ENCODE results near the gene SEL1L3.
"Not testable (repeated sequence)": the region's sequence is repeated elsewhere in the genome, so short reads cannot be mapped to it uniquely, and the experiment has no call there.

The SEL1L3 gene

DNA sequence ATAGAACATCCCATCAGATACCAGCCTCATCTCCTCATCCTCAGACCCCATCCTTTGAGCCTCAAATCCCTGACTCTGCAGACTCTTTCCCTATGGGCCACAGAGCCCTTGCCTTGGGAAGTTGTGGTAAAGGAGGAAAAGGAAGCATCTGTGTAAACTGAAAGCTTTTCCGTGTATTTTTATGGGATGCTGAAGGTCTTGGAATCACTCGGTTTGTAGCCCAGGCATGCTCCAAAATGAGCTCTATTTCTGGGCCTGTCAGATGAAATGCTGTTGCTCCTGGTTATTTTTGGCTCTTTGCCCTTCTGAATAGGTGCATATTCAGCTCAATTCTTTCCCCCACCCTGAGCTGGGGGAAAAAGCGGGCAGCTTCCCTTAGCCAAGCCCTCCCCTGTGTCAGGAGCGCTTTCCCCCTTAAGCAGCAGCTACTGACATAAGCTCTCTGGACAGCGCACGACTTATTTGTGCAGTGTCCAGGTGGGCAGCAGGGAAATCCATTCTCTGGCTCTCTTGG lies 5.0 kb upstream of the SEL1L3 start:
- Histone ChIP-seq H3K27me3 (ENCODE audit: insufficient read depth, low read depth, severe bottlenecking) (no peaks in the 10 kb centered on the region), H3K9me3 (ENCODE audit: severe bottlenecking) (no peaks in the 10 kb centered on the region), H3K36me3 (no peaks in the 10 kb centered on the region), H3K4me3 (ENCODE audit: low read depth, low read length) (no peak overlapping the region), H3K27ac (no peak overlapping the region)
- TF ChIP-seq, protein P1, sequence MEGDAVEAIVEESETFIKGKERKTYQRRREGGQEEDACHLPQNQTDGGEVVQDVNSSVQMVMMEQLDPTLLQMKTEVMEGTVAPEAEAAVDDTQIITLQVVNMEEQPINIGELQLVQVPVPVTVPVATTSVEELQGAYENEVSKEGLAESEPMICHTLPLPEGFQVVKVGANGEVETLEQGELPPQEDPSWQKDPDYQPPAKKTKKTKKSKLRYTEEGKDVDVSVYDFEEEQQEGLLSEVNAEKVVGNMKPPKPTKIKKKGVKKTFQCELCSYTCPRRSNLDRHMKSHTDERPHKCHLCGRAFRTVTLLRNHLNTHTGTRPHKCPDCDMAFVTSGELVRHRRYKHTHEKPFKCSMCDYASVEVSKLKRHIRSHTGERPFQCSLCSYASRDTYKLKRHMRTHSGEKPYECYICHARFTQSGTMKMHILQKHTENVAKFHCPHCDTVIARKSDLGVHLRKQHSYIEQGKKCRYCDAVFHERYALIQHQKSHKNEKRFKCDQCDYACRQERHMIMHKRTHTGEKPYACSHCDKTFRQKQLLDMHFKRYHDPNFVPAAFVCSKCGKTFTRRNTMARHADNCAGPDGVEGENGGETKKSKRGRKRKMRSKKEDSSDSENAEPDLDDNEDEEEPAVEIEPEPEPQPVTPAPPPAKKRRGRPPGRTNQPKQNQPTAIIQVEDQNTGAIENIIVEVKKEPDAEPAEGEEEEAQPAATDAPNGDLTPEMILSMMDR (IDR thresholded peaks at IDR 0.05; ENCODE audit: low read depth, low read length) = no peak
- no peak for DNase-seq

DNA sequence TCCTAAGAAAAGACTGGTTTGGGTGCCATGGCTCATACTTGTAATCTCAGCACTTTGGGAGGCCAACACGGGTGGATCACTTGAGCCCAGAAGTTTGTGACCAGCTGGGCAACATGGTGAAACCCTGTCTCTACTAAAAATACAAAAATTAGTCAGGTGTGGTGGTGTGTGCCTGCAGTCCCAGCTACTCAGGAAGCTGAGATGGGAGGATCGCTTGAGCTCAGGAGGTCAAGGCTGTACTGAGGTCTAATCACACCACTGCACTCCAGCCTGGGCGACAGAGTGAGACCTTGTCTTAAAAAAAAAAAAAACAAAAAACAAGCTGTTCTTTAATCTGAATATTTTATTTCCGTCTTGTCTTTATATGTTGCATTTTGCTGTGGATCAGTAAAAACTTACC lies 3.6 kb upstream of the SEL1L3 start:
- not testable (repeated sequence) for DNase-seq; H3K27ac ChIP-seq; H3K27me3 ChIP-seq (ENCODE audit: insufficient read depth, low read depth, severe bottlenecking); H3K4me3 ChIP-seq (ENCODE audit: low read depth, low read length); H3K9me3 ChIP-seq (ENCODE audit: severe bottlenecking); H3K36me3 ChIP-seq

DNA sequence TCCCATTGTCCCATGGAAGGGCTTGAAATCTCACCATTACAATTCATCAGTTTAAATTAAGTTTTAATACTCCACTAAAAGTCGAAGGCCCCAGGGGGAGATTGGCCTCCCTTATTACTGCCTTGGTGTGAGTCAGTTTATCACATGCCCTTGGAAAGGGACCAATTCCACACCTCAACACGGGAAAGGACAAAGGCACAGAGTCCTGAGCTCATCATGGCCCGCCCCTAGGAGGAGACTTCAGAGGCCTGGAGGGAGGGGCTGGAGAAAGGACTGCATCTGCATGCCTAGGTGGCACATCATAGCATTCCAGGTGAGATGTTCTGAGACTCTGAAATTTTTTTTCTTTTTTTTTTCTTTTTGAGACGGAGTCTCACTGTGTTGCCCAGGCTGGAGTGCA lies 2.8 kb upstream of the SEL1L3 start:
- Histone ChIP-seq H3K36me3 (no peaks in the 10 kb centered on the region), H3K27me3 (ENCODE audit: insufficient read depth, low read depth, severe bottlenecking) (no peaks in the 10 kb centered on the region), H3K9me3 (ENCODE audit: severe bottlenecking) (no peaks in the 10 kb centered on the region), H3K4me3 (ENCODE audit: low read depth, low read length) (no peak overlapping the region), H3K27ac (no peak overlapping the region)
- TF ChIP-seq, protein P1 (IDR thresholded peaks at IDR 0.05; ENCODE audit: low read depth, low read length) = no peak
- DNase-seq = no peak

DNA sequence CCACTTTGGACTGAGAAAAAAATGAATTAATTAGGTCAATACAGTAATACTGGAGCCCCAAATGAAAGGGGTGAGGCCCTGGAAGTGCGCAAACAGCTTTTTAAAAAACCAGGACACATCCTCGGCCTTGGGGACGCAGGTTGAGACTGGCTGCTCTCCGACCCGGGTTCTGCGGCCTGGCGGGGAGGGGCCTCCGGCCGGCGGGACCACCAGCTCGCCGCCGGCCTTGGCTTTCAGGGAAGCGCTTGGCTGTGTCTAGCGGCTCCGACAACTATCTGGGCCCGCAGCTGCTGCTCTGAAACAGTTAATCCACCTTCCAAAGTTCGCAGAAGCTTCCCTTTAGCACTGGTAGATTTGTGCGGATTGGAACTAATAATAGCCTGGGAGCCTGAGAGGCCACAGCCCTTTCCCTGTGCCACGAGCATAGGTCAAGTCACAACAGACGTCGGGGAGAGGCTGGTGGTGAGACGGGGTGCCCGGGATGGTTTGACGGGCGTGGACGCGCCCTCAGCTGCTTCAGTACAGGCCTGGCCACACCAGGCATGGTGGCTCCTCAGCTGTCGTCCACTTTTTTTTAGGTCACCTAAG lies 1.1 kb upstream of the SEL1L3 start:
- Histone ChIP-seq H3K27me3 (ENCODE audit: insufficient read depth, low read depth, severe bottlenecking) (no peaks in the 10 kb centered on the region), H3K36me3 (no peaks in the 10 kb centered on the region), H3K4me3 (ENCODE audit: low read depth, low read length) (peak overlapping the region; percentile 41), H3K9me3 (ENCODE audit: severe bottlenecking) (no peaks in the 10 kb centered on the region), H3K27ac (peak overlapping the region; percentile 49)
- peak; percentile 56 for DNase-seq
- TF ChIP-seq, protein P1 (IDR thresholded peaks at IDR 0.05; ENCODE audit: low read depth, low read length) = no peak

DNA sequence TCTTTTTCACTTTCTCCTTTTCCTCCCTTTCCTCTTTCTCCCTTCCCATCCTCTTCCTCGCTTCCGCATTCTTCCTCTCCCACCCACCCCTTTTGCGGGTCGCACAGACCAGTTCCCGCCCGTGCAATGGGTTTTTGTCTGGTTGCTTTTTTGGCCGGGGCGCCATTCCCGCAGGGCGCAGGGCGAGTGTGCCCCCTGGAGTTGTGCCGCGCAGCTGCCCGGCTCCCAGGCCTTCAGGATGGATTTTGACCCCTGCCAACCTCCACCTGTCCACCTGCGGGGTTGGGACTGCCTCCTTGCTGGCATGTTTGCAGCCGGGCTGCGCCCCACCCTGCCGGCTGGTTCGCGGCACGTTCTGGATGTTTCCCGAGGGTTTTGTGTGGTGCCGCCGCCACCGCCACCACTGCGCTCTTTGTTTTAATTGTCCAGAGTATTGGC lies 578 bp upstream of the SEL1L3 start:
- no peaks in the 10 kb centered on the region for H3K36me3 ChIP-seq
- H3K4me3 ChIP-seq (ENCODE audit: low read depth, low read length) = peak overlapping the region; percentile 41
- peak overlapping the region; percentile 49 for H3K27ac ChIP-seq
- no peaks in the 10 kb centered on the region for H3K27me3 ChIP-seq (ENCODE audit: insufficient read depth, low read depth, severe bottlenecking)
- DNase-seq = peak; percentile 44
- no peaks in the 10 kb centered on the region for H3K9me3 ChIP-seq (ENCODE audit: severe bottlenecking)
- TF ChIP-seq, protein P1 (IDR thresholded peaks at IDR 0.05; ENCODE audit: low read depth, low read length) = peak; percentile 48

DNA sequence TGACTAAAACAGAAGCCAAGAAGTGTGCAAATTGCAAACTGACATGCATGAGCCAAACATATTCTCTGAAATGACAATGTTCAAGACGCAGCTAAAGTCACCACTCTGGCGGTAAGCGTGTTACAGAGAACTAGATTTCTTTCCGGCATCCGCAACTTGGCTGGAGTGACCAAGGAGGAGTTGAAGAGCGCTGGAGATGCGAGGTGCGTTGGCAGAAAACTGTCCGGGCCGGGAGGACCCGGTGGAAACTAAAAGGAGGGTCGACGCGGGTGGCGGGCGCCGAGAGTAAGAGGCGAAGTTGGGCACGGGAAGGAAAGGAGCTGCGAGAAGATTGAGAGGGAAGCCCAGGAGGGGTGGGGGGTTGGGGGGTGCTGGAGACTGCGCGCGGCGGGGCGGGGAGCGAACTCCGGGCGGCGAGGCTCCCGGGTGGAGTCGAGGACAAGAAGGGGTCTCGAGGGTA lies 807 bp downstream of the SEL1L3 start:
- no peaks in the 10 kb centered on the region for H3K27me3 ChIP-seq (ENCODE audit: insufficient read depth, low read depth, severe bottlenecking)
- TF ChIP-seq, protein P1 (IDR thresholded peaks at IDR 0.05; ENCODE audit: low read depth, low read length) = no peak
- DNase-seq = no peak
- peak overlapping the region; percentile 72 for H3K27ac ChIP-seq
- H3K4me3 ChIP-seq (ENCODE audit: low read depth, low read length) = peak overlapping the region; percentile 68
- no peaks in the 10 kb centered on the region for H3K36me3 ChIP-seq
- no peaks in the 10 kb centered on the region for H3K9me3 ChIP-seq (ENCODE audit: severe bottlenecking)

Measured in WERI-Rb-1 (cell line).